Measurements from ENCODE around the gene LMBR1. TPM values are rescaled to one million over a fixed set of nuclear protein-coding genes. Genes with fewer than 3 reads are reported as not detected.
"Not testable (repeated sequence)": the region's sequence is repeated elsewhere in the genome, so short reads cannot be mapped to it uniquely, and the experiment has no call there.

The LMBR1 gene
- total RNA-seq, 1 donor, result 53.0 TPM

GRCh38 chr7:156845379-156846101 is 47.4 kb downstream of the LMBR1 start:
- no peak overlapping the region for H3K4me3 ChIP-seq (ENCODE audit: low read length)
- H3K27me3 ChIP-seq (ENCODE audit: insufficient read depth, low read length), result no peaks in the 10 kb centered on the region
- no peaks in the 10 kb centered on the region for H3K9me3 ChIP-seq (ENCODE audit: low read depth, low read length)
- H3K4me1 ChIP-seq (ENCODE audit: insufficient read depth, low read length), result no peaks in the 10 kb centered on the region

- not testable (repeated sequence) for H3K4me3 ChIP-seq (ENCODE audit: low read length); H3K9me3 ChIP-seq (ENCODE audit: low read depth, low read length); H3K27me3 ChIP-seq (ENCODE audit: insufficient read depth, low read length)
- H3K4me1 ChIP-seq (ENCODE audit: insufficient read depth, low read length), result peaks cover 11% of the 10 kb centered on the region
Observed at GRCh38 chr7:156843582-156843981, 49.4 kb downstream of the LMBR1 start.

DNA sequence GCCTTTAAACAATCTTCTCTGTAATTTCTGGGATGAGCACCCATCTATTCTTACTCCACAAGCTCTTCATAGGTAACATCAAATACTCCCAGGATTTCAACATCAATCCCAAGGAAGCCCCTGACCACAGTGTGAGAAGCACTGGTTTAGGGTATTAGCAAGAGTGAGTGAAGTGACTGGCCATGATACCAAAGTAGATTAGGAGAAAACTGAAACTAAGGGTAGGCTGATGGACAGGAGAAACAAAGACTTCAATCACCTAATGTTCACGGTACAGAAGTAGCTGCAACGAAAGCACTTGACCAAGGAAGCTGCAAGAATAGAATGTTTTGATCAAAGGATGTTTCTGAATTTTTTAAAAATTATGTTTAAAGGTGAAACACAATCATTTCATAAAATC is 49.8 kb downstream of the LMBR1 start:
- H3K4me1 ChIP-seq (ENCODE audit: insufficient read depth, low read length), result peaks cover 11% of the 10 kb centered on the region
- no peak overlapping the region for H3K4me3 ChIP-seq (ENCODE audit: low read length)
- no peaks in the 10 kb centered on the region for H3K27me3 ChIP-seq (ENCODE audit: insufficient read depth, low read length)
- H3K9me3 ChIP-seq (ENCODE audit: low read depth, low read length), result no peaks in the 10 kb centered on the region

GRCh38 chr7:156842740-156843140 is 50.2 kb downstream of the LMBR1 start:
- H3K4me1 ChIP-seq (ENCODE audit: insufficient read depth, low read length), result peaks cover 11% of the 10 kb centered on the region
- no peaks in the 10 kb centered on the region for H3K9me3 ChIP-seq (ENCODE audit: low read depth, low read length)
- H3K27me3 ChIP-seq (ENCODE audit: insufficient read depth, low read length), result no peaks in the 10 kb centered on the region
- H3K4me3 ChIP-seq (ENCODE audit: low read length), result no peak overlapping the region

DNA sequence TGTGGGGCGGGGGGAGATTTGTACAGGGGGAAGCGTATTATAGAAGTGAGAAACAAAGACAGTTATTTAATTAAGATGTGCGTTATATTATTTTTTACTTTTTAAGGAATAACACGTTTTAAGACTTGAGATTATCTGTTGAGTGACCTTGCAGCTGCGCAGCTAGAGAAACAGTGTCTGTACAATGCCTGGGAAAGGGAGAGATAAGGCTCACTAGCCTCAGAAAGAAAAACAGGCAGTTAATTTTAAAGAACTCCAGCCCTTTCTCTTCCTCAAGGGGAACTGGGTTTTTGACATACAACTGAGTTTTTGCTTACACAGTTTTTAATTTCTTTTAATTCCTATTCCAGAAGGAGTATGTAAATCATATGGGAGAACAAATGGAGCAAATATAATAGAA is 50.7 kb downstream of the LMBR1 start:
- Histone ChIP-seq H3K27me3 (ENCODE audit: insufficient read depth, low read length) (no peaks in the 10 kb centered on the region), H3K9me3 (ENCODE audit: low read depth, low read length) (no peaks in the 10 kb centered on the region), H3K4me1 (ENCODE audit: insufficient read depth, low read length) (peaks cover 11% of the 10 kb centered on the region), H3K4me3 (ENCODE audit: low read length) (no peak overlapping the region)

DNA sequence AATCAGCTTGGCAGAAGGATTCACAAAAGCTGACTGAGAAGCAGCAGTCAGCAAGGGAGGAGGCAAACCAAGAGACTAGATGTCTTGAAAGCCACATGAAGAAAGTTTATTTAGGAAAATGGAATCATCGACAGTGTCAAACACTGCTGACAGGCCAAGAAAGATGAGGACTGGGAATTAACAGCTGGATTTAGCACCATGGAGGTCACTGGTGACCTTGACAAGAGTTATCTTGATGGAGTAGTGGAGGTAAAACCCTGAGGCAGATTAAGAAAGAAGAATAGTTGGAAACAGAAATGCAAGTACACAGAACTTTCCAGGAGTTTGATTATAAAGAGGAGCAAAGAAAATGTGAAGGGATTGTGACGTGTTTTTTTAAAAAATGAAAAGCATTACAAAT is 51.5 kb downstream of the LMBR1 start:
- H3K9me3 ChIP-seq (ENCODE audit: low read depth, low read length), result no peaks in the 10 kb centered on the region
- H3K4me1 ChIP-seq (ENCODE audit: insufficient read depth, low read length), result peaks cover 11% of the 10 kb centered on the region
- no peaks in the 10 kb centered on the region for H3K27me3 ChIP-seq (ENCODE audit: insufficient read depth, low read length)
- H3K4me3 ChIP-seq (ENCODE audit: low read length), result no peak overlapping the region

- Histone ChIP-seq H3K4me3 (ENCODE audit: low read length) (no peak overlapping the region), H3K4me1 (ENCODE audit: insufficient read depth, low read length) (peaks cover 11% of the 10 kb centered on the region), H3K27me3 (ENCODE audit: insufficient read depth, low read length) (no peaks in the 10 kb centered on the region), H3K9me3 (ENCODE audit: low read depth, low read length) (no peaks in the 10 kb centered on the region)
Observed at GRCh38 chr7:156840134-156840533, 52.8 kb downstream of the LMBR1 start.

DNA sequence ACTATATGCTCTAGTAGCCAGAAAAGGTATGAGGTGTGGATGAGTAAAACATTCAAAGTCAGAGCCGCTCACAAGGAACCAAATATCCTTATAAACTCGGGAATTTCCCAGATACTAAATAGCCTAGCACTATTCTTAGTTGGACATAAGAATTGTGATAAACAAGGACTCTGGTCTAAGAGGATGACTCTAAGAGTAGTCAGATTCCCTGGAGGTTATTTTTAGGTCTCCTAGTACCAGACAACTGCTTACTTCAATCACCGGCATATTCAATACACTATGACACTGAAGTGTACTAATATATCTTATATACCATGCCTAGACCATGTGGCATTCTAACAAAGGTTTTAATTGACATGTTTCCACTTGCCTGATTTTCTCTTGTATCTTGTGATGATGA is 56.5 kb downstream of the LMBR1 start:
- Histone ChIP-seq H3K4me3 (ENCODE audit: low read length) (no peak overlapping the region), H3K27me3 (ENCODE audit: insufficient read depth, low read length) (no peaks in the 10 kb centered on the region), H3K4me1 (ENCODE audit: insufficient read depth, low read length) (peaks cover 27% of the 10 kb centered on the region), H3K9me3 (ENCODE audit: low read depth, low read length) (no peaks in the 10 kb centered on the region)

DNA sequence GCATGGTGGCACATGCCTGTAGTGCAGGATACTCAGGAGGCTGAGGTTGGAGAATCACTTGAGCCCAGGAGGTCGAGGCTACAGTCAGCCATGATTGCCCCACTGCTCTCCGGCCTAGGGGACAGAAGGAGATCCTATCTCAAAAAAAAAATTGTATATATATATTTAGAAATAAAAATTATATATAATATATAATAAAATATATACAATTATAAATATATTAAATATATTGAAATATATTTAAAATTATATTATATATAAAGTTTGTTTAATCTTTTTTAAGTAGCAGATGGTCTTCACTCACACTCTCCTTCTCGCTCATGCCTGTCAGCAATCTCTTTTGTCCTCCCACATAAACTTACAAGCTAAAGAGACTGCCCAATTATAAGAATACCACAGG is 58.5 kb downstream of the LMBR1 start:
- peaks cover 30% of the 10 kb centered on the region for H3K4me1 ChIP-seq (ENCODE audit: insufficient read depth, low read length)
- no peaks in the 10 kb centered on the region for H3K9me3 ChIP-seq (ENCODE audit: low read depth, low read length)
- H3K4me3 ChIP-seq (ENCODE audit: low read length), result no peak overlapping the region
- no peaks in the 10 kb centered on the region for H3K27me3 ChIP-seq (ENCODE audit: insufficient read depth, low read length)

DNA sequence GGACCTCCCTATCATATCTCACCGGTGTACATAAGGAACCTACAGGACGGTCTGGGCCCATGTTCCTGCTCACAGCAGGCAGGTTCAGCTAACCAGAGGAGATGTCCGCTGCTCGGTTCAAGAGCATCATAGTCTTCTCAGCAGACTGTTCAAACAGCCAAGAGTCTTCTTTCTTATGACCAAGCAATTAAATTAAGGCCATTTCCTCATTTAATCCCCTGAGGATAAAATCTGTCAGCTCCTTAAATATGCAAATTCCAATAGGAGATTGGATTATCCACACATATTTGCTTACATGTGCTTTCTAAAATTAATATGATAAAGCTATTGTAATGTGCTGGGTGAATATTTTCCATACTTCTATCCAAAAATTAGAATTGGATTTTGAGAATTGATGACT is 59.7 kb downstream of the LMBR1 start:
- Histone ChIP-seq H3K9me3 (ENCODE audit: low read depth, low read length) (no peaks in the 10 kb centered on the region), H3K4me3 (ENCODE audit: low read length) (no peak overlapping the region), H3K27me3 (ENCODE audit: insufficient read depth, low read length) (no peaks in the 10 kb centered on the region), H3K4me1 (ENCODE audit: insufficient read depth, low read length) (peaks cover 37% of the 10 kb centered on the region)

DNA sequence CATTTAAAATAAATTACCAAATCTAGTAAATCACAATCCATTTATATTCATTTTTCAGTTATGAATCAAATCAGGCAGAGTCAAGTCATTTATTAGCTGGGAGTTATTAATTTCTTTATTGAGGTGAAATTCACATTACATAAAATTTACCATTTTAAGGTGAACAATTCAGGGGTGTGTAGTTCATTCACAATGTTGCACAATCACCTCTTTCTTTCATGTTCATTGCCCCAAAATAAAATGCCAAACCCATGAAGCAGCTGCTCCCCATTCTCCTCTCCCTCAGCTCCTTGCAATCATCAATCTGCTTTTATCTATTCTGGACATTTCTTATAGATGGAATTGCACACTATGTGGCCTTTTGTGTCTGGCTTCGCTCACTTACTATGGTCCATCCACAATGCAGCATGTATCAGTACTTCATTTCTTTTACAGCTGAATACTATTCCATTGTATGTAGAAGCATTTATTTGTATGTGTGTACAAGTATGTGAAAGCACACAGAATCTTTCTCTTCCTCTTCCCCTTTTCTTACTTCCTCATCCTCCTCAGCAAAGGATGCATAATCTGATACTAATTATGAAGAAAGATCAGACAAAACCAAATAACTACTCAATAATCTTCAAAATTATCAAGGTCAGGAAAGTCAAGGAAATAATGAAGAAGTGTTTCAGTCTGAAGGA is 60.6 kb downstream of the LMBR1 start:
- no peaks in the 10 kb centered on the region for H3K27me3 ChIP-seq (ENCODE audit: insufficient read depth, low read length)
- H3K4me3 ChIP-seq (ENCODE audit: low read length), result no peak overlapping the region
- peaks cover 37% of the 10 kb centered on the region for H3K4me1 ChIP-seq (ENCODE audit: insufficient read depth, low read length)
- H3K9me3 ChIP-seq (ENCODE audit: low read depth, low read length), result no peaks in the 10 kb centered on the region

GRCh38 chr7:156829669-156830336 is 63.2 kb downstream of the LMBR1 start:
- peaks cover 37% of the 10 kb centered on the region for H3K4me1 ChIP-seq (ENCODE audit: insufficient read depth, low read length)
- no peaks in the 10 kb centered on the region for H3K27me3 ChIP-seq (ENCODE audit: insufficient read depth, low read length)
- H3K4me3 ChIP-seq (ENCODE audit: low read length), result no peak overlapping the region
- no peaks in the 10 kb centered on the region for H3K9me3 ChIP-seq (ENCODE audit: low read depth, low read length)

GRCh38 chr7:156827587-156828203 is 65.3 kb downstream of the LMBR1 start:
- Histone ChIP-seq H3K27me3 (ENCODE audit: insufficient read depth, low read length) (no peaks in the 10 kb centered on the region), H3K9me3 (ENCODE audit: low read depth, low read length) (no peaks in the 10 kb centered on the region), H3K4me3 (ENCODE audit: low read length) (no peak overlapping the region), H3K4me1 (ENCODE audit: insufficient read depth, low read length) (peaks cover 31% of the 10 kb centered on the region)

GRCh38 chr7:156823435-156823834 is 69.5 kb downstream of the LMBR1 start:
- Histone ChIP-seq H3K27me3 (ENCODE audit: insufficient read depth, low read length) (no peaks in the 10 kb centered on the region), H3K4me3 (ENCODE audit: low read length) (no peak overlapping the region), H3K4me1 (ENCODE audit: insufficient read depth, low read length) (no peaks in the 10 kb centered on the region), H3K9me3 (ENCODE audit: low read depth, low read length) (no peaks in the 10 kb centered on the region)

DNA sequence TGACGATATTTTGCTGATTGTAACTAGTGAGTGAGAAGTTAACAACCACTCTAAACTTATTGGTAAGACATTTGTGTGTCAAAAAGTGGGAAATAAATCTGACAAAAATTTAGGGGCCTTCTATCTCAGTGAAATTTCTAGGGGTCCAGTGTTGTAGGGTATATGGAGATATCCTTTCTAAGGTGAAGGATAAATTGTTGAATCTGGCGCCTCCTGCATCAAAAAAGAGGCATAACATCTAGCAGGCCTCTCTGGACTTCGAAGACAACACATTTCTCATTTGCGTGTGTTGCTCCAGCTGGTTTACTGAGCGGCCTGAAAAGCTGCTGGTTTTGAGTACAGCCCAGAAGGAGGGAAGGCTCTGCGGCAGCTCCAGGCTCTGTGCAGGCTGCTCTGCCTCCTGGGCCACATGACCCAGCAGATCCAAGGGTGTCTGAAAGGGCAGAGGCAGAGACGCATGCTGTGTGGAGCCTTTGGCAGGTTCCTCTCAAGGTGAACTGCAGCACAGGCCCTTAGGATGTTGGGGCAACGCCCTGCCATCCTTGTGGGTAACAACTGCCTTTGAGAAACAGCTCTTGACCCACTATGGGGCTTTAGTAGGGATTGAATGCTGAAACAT is 72.4 kb downstream of the LMBR1 start:
- no peak overlapping the region for H3K4me3 ChIP-seq (ENCODE audit: low read length)
- no peaks in the 10 kb centered on the region for H3K9me3 ChIP-seq (ENCODE audit: low read depth, low read length)
- no peaks in the 10 kb centered on the region for H3K4me1 ChIP-seq (ENCODE audit: insufficient read depth, low read length)
- no peaks in the 10 kb centered on the region for H3K27me3 ChIP-seq (ENCODE audit: insufficient read depth, low read length)
